ENCODE measurements around the gene TP53BP1.

The TP53BP1 gene

GRCh38 chr15:43492673-43493601 is at the start of gene TP53BP1:
TP53BP1 (minus strand) TSS chr15:43493156; CDS start chr15:43493043, 113 bp downstream.
- TF ChIP-seq RARB (CRISPR knock-in tag; IDR thresholded peaks at IDR 0.05) (no peak), SNAI2 (CRISPR knock-in tag; IDR thresholded peaks at IDR 0.05) (no peak), ZFP3 (CRISPR knock-in tag; IDR thresholded peaks at IDR 0.05) (no peak), CSDC2 (CRISPR knock-in tag; IDR thresholded peaks at IDR 0.05) (no peak), ZNF8 (CRISPR knock-in tag; IDR thresholded peaks at IDR 0.05) (no peak), CREB5 (CRISPR knock-in tag; IDR thresholded peaks at IDR 0.05; ENCODE audit: low read depth) (no peak), OSR1 (CRISPR knock-in tag; IDR thresholded peaks at IDR 0.05) (no peak)
- ATAC-seq, result peak; percentile 100

DNA sequence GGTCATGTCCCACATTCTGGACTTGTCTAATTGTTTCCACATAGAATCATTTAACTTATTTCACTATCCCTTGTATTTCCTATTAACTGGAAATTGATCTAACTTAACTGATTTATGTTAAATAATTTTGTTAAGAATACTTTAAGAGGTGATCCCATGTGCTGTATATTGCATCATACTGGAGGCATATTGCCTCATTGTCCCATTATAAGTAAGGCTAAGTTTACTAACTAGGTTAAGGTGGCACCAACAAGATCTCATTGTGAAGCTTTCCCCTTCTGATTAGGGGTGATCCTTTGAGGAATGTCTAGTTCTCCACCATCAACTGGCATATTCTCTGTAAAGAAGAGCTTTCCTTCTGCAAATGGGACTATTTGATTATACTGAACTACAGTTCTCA is 48.8 kb upstream of the TP53BP1 start:
- no peak for ATAC-seq
- TF ChIP-seq ZFP30 (CRISPR knock-in tag; IDR thresholded peaks at IDR 0.05) (no peak), ISL1 (CRISPR knock-in tag; IDR thresholded peaks at IDR 0.05) (no peak), TSHZ2 (CRISPR knock-in tag; IDR thresholded peaks at IDR 0.05) (no peak), ZC3H10 (CRISPR knock-in tag; IDR thresholded peaks at IDR 0.05) (no peak), CREB5 (CRISPR knock-in tag; IDR thresholded peaks at IDR 0.05; ENCODE audit: low read depth) (no peak), CSDC2 (CRISPR knock-in tag; IDR thresholded peaks at IDR 0.05) (no peak), PPARA (CRISPR knock-in tag; IDR thresholded peaks at IDR 0.05; ENCODE audit: borderline replicate concordance) (no peak), CSRNP3 (CRISPR knock-in tag; IDR thresholded peaks at IDR 0.05) (no peak), ZFP3 (CRISPR knock-in tag; IDR thresholded peaks at IDR 0.05) (no peak), OSR1 (CRISPR knock-in tag; IDR thresholded peaks at IDR 0.05) (no peak), ARNTL (CRISPR knock-in tag; IDR thresholded peaks at IDR 0.05; ENCODE audit: borderline replicate concordance, low read depth) (no peak), TOX (CRISPR knock-in tag; IDR thresholded peaks at IDR 0.05; ENCODE audit: borderline replicate concordance) (no peak), POU6F1 (CRISPR knock-in tag; IDR thresholded peaks at IDR 0.05; ENCODE audit: borderline replicate concordance, low read depth) (no peak), TCF4 (CRISPR knock-in tag; IDR thresholded peaks at IDR 0.05; ENCODE audit: borderline replicate concordance) (no peak), SNAI2 (CRISPR knock-in tag; IDR thresholded peaks at IDR 0.05) (no peak)

DNA sequence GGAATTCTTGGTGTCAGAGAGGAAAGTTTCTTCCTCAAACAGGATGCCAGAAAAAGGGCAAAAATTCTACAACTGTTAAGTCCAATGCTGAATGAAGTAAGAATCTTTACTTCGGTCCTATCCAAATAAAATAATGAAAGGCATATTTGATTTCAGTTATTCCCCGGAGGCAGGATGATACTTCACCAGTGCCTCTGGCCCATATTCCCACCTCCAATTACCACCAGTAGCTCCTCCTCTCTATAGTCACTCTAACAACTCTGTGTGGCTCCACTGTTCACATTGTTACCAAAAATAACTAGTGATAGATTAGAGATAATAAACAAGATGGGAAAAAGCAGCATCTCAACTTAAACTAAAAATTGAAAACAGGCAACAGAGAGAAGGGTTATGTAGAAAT is 45.1 kb upstream of the TP53BP1 start:
- no peak for ATAC-seq
- TF ChIP-seq TOX (CRISPR knock-in tag; IDR thresholded peaks at IDR 0.05; ENCODE audit: borderline replicate concordance) (no peak), SNAI2 (CRISPR knock-in tag; IDR thresholded peaks at IDR 0.05) (no peak), CSRNP3 (CRISPR knock-in tag; IDR thresholded peaks at IDR 0.05) (no peak), CSDC2 (CRISPR knock-in tag; IDR thresholded peaks at IDR 0.05) (no peak), ZNF70 (CRISPR knock-in tag; IDR thresholded peaks at IDR 0.05) (no peak), CREB5 (CRISPR knock-in tag; IDR thresholded peaks at IDR 0.05; ENCODE audit: low read depth) (no peak), TCF4 (CRISPR knock-in tag; IDR thresholded peaks at IDR 0.05; ENCODE audit: borderline replicate concordance) (no peak)
